Fibroblast of mammary gland (primary cell): Measurements from ENCODE around the gene PTGDR.
A peak's percentile ranks its signal among the peaks of the same experiment; 100 is the strongest.

ENCODE experiments used
- DNase-seq: peaks from one replicate; pipeline ENCODE4 v3.0.0-alpha.2; 2010; ENCODE audit warnings: low read depth
- H3K4me3 ChIP-seq: 2 replicates; pipeline ENCODE4 v1.5.1; 2011; ENCODE audit warnings: low read depth, mild to moderate bottlenecking, low read length, moderate library complexity; ENCODE audit not compliant: control insufficient read depth
- TF ChIP-seq, protein P1 (sequence below): conservative IDR thresholded peaks from 2 replicates; pipeline ENCODE4 v1.5.1; 2011; ENCODE audit warnings: low read depth, low read length, inconsistent platforms; ENCODE audit not compliant: control insufficient read depth, insufficient read depth

Gene PTGDR

DNA sequence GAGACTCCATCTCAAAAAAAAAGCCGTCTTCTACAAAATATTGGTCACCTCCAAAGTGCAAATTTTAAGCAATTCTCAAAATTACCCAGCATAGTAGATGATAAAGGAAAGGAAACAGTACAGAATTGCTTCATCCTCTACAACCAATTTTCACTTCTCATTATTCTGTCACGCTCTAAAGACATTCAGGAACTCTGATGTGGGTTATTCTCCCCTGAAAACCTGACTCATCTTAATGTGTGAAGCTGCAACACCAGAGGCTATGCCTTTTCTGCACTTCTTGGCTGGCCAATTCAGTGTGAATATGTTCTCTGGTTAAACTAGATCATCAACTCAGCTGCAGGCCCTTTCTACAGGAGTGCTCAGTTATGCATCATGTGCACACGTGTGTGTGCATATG, 57.6 kb downstream of the PTGDR start:
- peak; percentile 43 for DNase-seq
- no peak overlapping the region for H3K4me3 ChIP-seq
- TF ChIP-seq, protein P1, sequence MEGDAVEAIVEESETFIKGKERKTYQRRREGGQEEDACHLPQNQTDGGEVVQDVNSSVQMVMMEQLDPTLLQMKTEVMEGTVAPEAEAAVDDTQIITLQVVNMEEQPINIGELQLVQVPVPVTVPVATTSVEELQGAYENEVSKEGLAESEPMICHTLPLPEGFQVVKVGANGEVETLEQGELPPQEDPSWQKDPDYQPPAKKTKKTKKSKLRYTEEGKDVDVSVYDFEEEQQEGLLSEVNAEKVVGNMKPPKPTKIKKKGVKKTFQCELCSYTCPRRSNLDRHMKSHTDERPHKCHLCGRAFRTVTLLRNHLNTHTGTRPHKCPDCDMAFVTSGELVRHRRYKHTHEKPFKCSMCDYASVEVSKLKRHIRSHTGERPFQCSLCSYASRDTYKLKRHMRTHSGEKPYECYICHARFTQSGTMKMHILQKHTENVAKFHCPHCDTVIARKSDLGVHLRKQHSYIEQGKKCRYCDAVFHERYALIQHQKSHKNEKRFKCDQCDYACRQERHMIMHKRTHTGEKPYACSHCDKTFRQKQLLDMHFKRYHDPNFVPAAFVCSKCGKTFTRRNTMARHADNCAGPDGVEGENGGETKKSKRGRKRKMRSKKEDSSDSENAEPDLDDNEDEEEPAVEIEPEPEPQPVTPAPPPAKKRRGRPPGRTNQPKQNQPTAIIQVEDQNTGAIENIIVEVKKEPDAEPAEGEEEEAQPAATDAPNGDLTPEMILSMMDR, result no peak

DNA sequence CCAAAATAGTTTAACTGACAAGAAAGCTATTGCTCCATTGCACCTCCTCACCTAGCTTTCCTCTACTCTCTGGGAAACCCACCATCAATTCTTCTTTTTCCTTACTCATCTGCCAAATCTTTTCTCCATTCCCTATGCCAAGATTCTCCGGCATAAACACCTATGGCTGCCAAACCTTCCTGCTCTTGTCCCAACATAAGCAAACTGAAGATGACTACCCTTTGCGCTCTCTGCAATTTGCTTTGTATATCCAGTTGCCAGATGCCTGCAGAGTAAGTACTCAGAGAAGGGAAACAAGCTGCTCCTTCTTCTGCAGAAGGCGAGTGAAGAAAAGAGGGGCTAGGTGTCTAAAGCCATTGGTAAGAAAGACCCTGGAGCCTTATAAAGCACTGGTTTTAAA, 58.1 kb downstream of the PTGDR start:
- peak; percentile 76 for DNase-seq
- no peak overlapping the region for H3K4me3 ChIP-seq
- TF ChIP-seq, protein P1, result no peak
